ENCODE results near the gene NCCRP1. TPM values are rescaled to one million over a fixed set of nuclear protein-coding genes. Genes with fewer than 3 reads are reported as not detected.

Gene NCCRP1, protein sequence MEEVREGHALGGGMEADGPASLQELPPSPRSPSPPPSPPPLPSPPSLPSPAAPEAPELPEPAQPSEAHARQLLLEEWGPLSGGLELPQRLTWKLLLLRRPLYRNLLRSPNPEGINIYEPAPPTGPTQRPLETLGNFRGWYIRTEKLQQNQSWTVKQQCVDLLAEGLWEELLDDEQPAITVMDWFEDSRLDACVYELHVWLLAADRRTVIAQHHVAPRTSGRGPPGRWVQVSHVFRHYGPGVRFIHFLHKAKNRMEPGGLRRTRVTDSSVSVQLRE
- total RNA-seq = 9.5 and 22.4 TPM in 2 replicates

- no peak for FAIRE-seq
- peaks cover 8% of the 10 kb centered on the region for H3K27me3 ChIP-seq (ENCODE audit: control insufficient read depth, insufficient read depth, low read length)
- no peak for TF ChIP-seq CTCF (IDR thresholded peaks at IDR 0.05; ENCODE audit: insufficient read depth, low read length, severe bottlenecking)
- H3K36me3 ChIP-seq (ENCODE audit: control insufficient read depth, insufficient read depth, low read length) = no peaks in the 10 kb centered on the region
- DNase-seq (ENCODE audit: low read depth) = no peak
- no peak within 1 kb of the TSS for H3K4me3 ChIP-seq (ENCODE audit: low read depth, low read length)
Observed at GRCh38 chr19:39196860-39197562, at the start of gene NCCRP1. Gene NCCRP1 (plus strand): TSS chr19:39196964. CDS start chr19:39196983, 19 bp downstream.

DNA sequence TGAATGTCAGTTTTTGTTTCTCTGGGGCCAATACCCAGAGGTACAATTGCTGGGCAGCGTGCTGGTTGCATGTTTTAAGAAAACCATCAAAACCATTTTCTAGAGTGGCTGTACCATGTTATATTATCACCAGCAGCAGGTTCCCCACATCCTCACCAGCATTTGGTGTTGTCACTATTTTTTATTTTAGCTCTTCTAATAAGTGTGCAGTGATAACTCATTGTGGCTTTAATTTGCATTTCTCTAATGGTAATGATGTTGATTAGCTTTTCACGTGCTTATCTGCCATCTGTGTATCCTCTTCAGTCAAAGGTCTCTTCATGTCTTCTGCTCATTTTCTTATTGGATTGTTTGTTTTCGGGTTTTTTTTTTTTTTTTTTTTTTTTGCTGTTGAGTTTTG is 49.3 kb upstream of the NCCRP1 start:
- no peak for FAIRE-seq
- DNase-seq (ENCODE audit: low read depth) = no peak
- Histone ChIP-seq H3K4me3 (ENCODE audit: low read depth, low read length) (no peak overlapping the region), H3K27me3 (ENCODE audit: control insufficient read depth, insufficient read depth, low read length) (no peaks in the 10 kb centered on the region), H3K36me3 (ENCODE audit: control insufficient read depth, insufficient read depth, low read length) (no peaks in the 10 kb centered on the region)
- no peak for TF ChIP-seq CTCF (IDR thresholded peaks at IDR 0.05; ENCODE audit: insufficient read depth, low read length, severe bottlenecking)

GRCh38 chr19:39148939-39149529 is 47.7 kb upstream of the NCCRP1 start:
- no peaks in the 10 kb centered on the region for H3K36me3 ChIP-seq (ENCODE audit: control insufficient read depth, insufficient read depth, low read length)
- H3K4me3 ChIP-seq (ENCODE audit: low read depth, low read length) = no peak overlapping the region
- FAIRE-seq (no peak), DNase-seq (ENCODE audit: low read depth) (no peak)
- TF ChIP-seq CTCF (IDR thresholded peaks at IDR 0.05; ENCODE audit: insufficient read depth, low read length, severe bottlenecking) = no peak
- H3K27me3 ChIP-seq (ENCODE audit: control insufficient read depth, insufficient read depth, low read length) = no peaks in the 10 kb centered on the region

- H3K36me3 ChIP-seq (ENCODE audit: control insufficient read depth, insufficient read depth, low read length) = no peaks in the 10 kb centered on the region
- H3K27me3 ChIP-seq (ENCODE audit: control insufficient read depth, insufficient read depth, low read length) = no peaks in the 10 kb centered on the region
- no peak overlapping the region for H3K4me3 ChIP-seq (ENCODE audit: low read depth, low read length)
- TF ChIP-seq CTCF (IDR thresholded peaks at IDR 0.05; ENCODE audit: insufficient read depth, low read length, severe bottlenecking) = no peak
- DNase-seq (ENCODE audit: low read depth) = no peak
- FAIRE-seq = no peak
Observed at GRCh38 chr19:39150235-39150634, 46.5 kb upstream of the NCCRP1 start.

DNA sequence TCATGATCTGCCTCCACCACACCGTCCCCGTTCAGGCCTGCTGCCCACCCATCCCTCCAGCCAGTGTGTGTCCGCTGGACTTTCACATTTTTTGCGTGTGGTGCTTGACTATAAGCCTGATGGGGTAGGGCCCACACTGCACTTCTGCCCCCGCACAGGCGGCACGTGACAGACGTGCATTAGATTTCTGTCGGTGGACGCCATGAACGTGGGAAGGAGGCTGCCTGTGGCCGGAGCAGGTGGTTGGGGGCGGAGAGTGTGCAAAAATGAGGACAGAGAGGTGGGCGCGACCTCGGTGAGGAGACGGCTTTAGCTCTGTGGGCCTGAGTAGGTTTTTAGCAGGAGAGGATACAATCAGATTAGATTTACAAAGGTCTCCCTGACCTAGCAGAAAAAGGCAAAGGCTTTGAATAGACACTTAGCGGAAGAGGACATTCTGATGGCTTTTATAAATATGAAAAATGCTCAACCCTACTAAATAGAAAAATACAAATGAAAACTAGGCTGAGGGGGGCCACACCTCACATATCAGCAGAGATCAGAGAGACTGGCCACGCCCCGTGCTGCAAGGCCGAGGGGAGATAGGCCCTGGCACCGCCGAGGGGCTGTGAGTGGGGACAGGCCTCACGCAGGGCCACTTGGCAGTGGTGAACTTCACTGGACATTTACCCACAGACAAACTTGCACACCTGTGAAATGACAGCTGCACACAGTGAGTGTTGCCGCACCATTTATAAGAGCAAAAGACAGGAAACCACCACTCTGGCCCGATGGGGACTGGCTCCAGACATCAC is 45.8 kb upstream of the NCCRP1 start:
- no peak for FAIRE-seq

More for the DNA sequence above, 45.8 kb upstream of the NCCRP1 start:
- TF ChIP-seq CTCF (IDR thresholded peaks at IDR 0.05; ENCODE audit: insufficient read depth, low read length, severe bottlenecking) = no peak
- H3K27me3 ChIP-seq (ENCODE audit: control insufficient read depth, insufficient read depth, low read length) = no peaks in the 10 kb centered on the region
- DNase-seq (ENCODE audit: low read depth) = no peak
- no peak overlapping the region for H3K4me3 ChIP-seq (ENCODE audit: low read depth, low read length)
- no peaks in the 10 kb centered on the region for H3K36me3 ChIP-seq (ENCODE audit: control insufficient read depth, insufficient read depth, low read length)

Data from bronchial epithelial cell (primary cell).